HS-27A (cell line): ENCODE measurements around the gene GABRD.

Experiments used
- DNase-seq: peaks from one replicate; pipeline ENCODE4 v3.0.0-alpha.2; 2012; ENCODE audit warnings: low read depth, missing footprints

Gene GABRD

DNA sequence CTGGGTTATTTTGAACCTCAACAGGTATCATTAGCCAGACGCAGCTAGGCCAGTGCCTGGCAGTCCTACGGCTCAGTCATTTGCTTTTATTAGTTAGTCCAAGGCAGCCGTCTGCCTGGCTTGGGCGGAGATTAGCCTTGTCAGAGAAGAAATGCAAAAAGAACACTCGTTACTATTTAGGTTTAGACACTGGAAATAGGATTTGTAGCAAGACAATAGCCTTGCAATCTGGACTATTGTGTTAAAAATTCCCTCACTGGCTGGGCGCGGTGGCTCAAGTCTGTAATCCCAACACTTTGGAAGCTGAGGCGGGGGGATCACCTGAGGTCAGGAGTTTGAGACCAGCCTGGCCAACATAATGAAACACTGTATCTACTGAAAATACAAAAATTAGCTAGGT, 20.1 kb downstream of the GABRD start:
- no peak for DNase-seq

DNA sequence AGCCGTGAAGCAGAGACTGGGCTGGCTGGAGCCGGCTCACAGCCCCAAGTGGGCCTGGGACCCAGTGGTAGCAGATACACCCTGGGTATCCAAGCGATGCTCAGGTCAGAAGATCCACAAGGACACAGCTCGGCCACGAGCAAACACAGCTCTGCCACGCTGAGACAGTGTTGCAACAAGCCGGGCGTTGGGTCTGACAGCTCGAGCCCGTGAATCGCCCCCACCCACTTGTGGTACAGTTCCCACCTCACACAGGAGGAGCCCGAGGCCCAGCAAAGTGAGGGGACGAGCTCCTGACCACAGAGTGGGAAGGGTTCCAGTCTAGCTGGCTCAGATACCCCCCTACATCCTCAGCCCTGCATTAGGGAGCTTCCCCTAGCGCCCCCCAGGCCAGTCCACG, 22.2 kb downstream of the GABRD start:
- DNase-seq = no peak

DNA sequence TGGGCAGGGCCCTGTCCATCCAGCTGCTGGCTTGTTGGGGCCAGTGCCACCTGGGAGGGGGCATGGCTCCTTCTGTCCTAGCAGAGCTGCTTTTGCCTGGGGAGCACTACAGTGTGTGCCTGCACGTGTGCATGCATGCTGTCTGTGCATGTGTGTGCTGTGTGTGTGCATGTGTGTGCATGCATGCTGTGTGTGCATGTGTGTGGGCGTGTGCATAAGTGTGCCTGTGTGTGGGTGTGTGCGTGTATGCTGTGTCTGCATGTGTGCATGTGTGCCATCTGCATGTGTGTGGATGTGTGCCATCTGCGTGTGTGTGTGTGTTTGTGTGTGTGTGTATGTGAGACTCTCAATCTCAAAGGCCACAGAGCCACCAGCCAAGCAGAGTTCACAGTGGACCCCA, 22.7 kb downstream of the GABRD start:
- DNase-seq = no peak

DNA sequence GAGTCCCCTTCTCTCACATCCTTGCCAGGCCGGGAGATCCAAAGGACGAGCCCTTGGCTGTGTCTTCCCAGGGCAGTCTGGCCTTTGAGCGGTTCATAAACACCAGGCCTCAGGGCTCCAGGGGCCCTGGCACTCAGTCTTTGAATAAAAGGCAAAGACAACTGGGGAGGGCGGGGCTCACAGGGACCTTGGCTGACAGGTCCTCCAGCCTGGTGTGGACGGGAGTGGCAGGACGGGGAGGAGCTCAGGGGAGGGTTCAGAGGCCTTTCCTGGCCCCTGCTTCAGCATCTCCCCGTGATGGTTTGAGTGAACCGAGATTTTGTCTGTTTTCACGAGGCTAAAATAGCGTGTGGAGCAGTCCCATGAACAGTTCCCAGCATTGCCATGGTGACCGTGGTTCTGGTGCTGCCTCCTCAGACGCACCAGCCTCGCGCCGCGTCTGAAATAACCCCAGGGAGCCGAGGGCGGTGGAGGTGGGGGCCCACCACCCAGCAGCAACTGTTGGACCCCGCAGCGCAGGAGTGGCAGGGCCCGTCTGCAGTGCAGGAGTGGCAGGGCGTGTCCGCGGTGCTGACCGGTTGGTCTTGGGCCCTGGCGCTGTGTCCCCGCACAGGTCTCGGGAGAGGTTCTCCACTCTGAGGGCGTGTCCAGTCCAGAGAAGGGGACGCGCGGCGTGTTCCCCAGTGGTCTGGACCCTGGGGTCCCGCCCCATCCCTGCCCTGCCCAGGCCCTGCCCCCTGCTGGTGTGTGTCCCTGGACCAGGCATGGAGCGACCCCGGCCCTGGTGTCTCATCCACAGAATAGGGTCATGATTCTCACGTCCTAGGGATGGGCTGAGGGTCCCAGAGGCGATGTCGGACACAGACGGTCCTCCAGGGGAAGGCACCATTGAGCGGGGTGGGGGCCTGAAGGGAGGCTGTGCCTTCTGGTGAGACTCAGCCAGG, 24.0 kb downstream of the GABRD start:
- DNase-seq = no peak

DNA sequence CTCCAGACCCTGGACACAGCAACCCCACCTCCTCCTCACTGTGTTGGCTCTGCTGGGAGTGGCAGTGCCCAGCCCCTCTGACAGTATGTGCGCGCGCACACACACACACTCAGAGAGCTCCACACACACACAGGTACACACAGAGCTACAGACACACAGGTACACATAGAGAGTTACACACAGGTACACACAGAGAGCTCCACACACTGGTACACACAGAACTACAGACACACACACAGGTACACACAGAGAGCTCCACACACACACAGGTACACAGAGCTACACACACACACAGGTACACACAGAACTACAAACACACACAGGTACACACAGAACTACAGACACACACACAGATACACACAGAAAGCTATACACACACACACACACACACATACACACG, 24.7 kb downstream of the GABRD start:
- no peak for DNase-seq

DNA sequence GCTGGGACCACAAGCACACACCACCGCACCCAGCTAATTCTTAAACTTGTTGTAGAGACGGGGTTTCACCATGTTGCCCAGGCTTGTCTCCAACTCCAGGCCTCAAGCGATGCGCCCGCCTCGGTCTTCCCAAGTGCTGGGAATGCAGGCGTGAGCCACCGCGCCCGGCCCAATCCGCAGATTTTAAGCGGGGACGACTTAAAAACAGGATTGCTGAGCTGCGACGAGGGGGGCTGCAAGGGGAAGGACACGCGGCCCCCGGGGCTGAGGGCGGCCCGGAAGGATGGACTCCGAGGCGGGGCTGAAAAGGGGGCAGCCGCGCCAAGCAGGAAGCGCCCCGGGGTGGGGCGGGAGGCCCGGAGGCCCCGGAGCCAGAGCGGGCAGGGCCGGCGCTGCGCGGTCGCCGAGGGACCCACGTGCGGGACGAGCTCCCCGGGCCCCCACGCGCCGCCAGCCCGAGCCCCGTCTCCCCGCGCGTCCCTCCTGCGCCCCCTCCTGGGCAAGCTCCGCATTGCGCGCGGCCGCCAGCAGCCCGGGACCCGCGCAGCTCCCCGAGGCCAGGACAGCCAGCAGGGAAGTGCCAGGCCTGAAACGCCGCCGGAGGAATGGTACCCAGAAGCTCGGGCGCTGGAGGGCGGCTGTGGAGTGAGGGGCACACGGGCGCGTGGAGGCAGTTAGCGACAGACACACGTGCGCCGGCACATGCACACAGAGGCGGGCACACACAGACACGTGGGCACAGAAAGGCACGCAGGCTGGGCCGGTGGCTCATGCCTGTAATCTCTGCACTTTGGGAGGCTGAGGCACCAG, 25.6 kb downstream of the GABRD start:
- no peak for DNase-seq

DNA sequence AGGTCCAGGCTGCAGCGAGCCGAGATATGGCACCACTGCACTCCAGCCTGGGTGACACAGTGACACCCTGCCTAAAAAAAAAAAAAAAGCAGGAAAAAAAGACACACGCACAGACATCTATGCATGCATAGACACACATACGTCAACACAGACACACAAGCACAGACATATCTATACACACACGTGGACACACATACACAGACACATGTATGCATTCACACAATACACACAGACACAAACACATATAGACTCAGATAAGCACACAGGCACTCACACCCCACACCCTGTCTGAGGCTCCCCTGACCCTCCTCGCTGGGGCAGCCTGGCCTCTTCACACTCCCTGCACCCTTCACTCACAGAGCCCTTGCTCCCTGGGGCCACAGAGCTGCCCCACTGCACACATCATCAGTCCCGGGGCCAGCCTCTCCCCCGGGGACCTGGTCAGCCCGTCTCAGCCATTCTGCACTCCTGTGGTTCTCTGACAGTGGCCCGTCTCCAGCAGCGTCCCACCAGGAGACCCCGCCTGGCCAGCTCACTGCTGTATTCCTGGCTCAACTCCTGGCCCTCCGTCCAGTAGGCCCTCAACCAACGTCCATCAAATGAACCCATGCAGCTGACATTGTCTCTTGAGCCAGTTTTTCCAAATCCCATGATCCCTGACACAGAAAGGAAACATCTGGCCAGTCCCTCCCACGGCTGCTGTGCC, 26.5 kb downstream of the GABRD start:
- no peak for DNase-seq

DNA sequence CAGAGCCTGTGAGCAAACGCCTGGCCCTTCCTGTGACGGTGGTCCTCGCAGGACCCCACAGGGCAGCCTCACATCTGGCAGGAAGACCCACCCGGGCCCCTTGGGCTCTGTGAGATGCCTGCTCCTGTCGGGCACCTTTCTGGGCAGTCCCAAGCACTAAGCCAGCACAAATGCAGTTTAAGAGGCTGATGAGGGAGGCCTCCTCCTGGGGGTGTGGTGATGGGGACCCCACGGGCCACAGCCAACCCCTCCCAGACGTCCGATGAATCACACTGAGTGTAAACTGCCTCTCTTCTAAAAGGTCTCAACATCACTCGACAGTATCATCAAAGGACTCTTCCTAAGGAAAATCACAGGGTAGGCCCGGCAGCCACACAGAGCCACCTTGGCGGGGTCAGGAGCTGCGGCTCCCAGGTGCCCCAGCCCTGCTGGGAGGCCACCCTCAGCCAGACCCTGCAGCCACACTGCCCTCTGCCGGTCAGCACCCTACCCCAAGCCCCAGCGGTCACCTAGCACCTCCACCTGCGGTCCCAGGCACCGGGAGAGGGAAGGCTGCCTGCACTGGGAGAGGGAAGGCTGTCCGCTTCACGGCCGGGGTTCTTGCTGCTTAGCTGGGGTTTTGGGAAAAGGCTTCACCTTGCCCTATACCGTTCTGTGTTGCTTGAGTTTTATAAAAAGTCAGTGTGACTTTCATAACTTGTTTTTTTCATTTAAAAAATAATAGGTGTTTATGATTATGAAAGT, 27.2 kb downstream of the GABRD start:
- DNase-seq = no peak

DNA sequence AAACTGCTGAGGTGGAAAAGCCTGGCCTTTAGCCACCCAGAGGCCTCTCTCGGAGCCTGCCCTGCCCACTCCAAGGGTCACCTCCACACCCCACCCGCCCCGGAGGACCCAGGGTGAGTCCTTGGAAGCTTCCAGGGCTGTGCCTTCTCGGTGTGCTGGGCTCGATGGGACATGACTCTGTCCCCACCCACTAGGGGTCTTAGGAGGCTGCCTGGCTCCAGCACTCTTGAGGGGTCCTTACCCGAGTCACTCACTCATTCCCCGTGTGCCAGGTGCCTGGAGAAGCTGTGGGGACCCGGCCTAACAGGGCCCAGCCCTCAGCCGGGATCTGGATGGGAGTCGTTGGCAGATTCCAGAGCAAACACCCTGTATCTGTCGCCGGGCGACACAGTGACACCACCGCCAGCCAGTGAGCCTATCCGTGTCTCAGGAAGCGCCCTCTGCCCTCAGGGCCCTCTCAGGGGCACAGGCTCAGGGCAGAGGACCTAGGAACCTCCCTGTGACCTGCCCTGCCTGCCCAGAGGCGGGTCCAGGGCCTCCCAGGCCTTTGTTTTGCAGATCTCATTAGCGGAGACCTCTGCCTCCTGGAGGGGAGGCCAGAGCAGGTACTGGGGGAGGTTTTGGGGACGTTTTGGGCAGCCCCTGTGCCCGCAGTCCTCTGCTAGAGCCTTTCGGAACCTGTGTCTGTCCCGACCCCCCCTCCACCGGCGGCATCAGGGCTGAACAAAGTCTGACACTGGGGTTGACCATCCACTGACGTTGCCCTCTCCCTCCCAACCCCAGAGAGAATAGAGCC, 28.0 kb downstream of the GABRD start:
- DNase-seq = no peak

DNA sequence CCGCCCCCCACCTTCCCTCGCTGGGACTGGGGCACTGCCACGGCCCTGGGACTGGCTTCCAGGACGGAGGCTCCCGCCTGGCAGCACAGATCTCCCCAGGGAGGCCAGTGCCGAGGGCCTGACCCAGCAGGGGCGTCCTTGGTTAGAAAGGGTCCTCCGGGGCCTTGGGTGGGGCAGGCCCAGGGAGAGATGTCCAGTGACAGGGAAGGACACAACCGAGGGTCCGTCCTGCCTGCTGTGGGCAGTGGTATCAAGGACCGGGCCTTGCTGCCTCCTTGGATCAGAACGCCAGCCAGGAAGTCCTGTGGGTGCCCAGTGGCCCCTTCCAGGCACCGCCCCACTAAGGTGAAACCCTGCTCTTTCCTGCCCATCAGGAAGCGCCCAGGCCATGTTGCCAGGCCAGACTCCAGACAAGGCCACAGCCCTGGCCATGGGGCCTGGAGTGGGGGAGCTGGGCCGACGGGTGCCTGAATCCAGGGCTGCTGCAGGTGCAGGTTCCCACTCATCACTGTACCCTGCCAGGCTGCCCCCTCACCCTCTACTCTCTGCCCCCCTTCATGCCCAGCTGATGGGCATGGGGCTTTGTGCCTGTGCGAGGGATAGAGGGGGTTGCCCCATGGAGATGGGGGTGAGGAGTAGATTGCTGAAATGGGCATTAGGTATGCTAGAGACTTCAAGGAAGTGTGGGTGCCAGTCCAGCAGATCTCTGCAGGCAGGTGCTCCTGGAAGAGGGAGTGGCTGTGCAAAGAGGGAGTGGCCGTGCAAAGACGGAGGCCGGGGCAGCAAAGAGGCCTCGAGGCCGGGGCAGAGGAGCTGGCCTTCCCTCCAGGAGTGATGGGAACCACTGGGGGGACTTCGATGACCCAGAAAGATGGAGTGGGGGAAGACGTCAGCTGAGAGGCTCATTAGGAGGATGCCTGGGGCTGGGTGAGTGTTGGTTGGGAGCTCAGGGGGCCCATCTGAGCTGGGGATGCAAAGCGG, 28.9 kb downstream of the GABRD start:
- DNase-seq = no peak

DNA sequence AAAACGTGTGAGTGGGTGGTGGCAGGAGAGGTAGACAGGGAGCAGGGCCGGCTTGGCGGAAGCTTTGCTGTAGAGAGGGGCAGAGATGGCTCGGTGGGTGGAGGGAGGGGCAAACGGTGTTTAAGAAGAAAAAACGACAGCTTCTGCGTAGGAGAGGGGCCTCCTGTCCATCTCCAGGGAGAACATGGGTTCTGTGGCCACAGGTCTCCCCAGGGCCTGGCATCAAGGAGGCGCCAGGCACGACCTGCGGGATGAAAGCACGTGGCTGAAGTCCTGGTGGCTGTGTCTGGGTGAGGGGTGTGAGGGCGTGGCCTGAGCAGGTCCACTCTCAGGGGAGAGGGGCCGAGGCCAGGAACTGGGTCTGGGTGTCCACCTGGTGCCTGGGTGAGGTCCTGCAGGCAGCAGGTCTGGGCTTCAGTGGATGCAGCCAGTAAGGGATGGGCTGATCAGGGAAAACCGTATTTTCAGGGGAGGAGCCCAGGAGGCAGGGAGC, 30.1 kb downstream of the GABRD start:
- DNase-seq = no peak

DNA sequence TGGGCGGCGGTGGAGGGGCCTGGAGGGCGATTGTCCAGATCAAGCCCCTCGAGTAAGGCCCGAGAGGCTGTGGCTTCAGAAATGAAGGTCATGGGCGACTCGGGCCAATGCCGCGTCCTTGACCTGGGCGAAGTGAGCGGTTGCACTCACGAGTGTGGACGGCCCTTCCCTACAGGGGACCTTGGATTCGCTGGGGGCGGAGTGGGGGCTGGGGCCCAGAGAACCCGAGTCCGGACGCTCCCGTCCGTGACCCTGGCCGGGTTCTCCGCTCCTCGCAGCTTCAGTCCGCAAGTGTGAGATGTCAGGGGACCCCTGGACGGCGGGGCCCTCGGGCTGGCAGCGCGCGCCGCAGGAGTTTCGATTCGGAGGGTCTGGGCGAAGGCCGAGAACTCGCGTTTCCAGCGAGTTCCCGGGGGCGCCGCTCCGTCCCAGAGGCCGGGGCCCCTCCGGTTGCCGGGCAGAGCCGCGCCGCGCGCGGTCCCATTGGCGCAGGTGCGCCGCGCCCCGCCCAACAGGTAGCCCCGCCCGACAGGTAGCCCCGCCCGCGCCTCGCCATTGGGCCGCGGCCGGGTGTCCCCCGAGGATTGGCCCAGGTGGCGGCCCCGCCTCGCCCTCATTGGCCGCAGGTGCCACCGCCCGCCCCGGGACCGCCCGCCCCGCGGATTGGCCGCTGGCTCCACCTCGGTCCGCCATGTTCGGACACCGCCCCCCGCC, 30.7 kb downstream of the GABRD start, which contains the start of gene PRKCZ:
Gene PRKCZ (plus strand): TSS at position 694 of the 714 bp plus-strand sequence. CDS start 220 bp downstream, outside the sequence.
- DNase-seq = no peak

DNA sequence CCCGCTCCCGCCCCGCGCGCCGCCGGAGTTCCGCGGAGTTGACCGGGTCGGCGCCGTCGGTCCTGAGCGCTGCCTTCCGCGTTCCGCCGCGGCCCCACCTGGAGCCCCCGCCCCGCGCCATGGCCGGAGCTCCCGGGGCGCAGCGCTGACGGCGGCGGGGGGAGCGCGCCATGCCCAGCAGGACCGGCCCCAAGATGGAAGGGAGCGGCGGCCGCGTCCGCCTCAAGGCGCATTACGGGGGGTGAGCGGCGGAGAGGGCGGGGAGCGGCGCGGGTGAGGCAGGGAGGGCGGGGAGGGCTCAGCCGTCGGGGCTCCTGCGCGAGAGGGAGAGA, 31.3 kb downstream of the GABRD start:
- DNase-seq = no peak

DNA sequence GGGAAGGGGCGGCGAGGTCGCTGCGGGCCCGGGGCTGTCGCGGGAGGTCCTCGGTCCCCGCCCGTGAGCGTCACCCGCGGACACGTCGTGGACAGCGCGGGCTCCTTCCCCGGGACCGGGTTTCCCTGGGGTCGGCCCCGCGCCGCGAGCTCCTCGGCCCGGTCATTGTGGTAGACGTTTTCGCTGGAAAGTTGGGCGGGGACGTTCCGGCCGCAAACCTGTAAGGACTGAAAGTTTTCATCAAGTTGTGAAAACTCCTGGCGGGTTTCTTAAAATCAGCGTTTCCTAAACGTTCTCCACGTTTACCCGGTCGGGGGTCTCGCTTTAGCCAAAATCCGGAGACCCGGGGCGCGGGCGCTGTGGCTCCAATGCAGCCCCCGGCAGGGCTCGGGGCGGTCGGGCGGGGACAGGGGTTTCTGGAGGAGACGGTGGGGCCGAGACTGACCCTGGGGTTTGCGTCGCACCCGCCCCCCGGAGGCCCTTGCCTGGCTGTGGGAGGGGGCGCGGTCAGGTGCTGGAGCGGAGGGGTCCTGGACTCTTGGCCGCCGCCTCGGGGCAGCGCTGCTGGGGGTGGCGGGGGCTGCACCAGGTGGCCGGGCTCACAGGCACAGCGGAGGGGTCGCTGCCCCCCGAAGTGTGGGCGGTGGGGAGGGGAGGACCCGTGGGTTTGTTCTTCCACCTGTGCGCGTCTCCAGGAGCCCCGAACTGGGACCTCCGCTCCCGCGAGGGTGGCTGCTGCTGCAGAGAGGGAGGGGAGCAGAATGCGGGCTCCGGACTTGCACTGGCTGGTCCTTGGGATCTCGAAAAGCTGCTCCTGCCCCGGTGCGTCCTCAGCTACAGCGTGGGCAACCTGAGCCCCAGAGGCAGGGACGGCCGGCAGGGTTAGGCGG, 31.9 kb downstream of the GABRD start:
- DNase-seq = no peak

DNA sequence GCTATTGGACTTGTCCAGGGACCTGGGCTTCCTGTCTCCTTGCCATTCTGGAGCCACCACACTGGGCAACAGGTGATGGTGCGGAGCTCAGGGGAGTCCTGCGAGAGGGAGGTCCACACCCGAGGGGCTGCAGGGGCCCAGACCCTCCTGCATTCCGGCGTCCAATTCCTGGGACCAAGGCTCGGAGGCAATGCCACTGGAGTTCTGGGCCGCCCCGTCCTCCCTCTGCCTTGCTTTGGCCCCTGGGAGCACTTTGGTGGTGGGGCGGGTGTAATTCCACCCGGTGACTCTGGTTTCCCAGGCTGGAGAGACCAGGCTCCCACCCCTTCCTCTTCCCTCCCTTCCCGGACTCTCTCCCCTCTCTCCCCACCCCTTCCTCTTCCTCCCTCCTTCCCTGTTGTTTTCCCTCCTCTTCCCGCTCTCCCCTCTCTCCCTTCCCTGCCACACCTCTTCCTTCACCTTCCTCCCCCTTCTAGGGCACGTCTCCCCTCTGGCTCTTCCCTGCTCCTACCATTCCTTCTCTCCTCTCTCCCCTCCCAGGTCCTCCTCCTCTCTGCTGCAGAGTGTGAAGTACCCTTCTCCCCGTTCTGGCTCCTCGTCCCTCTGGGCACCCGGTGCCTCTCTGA, 33.0 kb downstream of the GABRD start:
- DNase-seq = no peak

DNA sequence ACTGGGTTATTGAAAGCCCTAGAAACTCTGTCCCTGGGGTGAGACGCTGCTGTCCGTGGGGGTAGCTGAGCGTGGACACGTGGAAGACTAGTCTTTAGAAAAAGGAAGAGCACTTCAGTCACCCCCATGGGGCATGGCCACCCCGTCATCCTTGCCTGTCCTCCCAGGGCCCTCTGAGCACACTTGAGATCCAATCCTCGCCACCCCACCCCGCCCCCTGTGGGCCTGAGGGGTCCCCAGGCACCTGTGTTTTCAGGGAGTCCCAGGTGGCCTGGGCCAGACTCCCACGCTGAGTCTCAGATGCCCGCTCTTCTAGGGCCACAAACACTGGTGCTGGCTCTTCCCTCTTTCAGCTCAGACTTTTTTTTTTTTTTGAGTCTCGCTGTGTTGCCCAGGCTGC, 33.6 kb downstream of the GABRD start:
- no peak for DNase-seq

DNA sequence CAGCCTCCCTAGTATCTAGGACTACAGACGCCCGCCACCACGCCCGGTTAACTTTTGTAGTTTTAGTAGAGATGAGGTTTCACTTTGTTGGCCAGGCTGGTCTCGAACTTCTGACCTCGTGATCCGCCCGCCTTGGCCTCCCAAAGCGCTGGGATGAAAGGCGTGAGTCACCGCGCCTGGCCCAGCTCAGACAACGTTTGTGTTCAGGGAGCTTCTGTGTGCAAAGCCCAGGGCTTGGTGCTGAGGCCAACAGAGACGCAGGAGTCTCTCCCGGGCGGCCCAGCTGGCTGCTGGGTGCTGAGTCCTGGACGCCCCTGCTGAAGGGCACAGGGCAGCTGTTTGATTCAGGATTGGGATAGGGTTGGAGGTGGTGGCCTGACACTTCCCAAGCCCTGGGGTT, 34.1 kb downstream of the GABRD start:
- no peak for DNase-seq
